HepG2 (cell line): ENCODE measurements around the gene POLR3GL. TPM values are rescaled to one million over a fixed set of nuclear protein-coding genes. Genes with fewer than 3 reads are reported as not detected.
A peak's percentile ranks its signal among the peaks of the same experiment; 100 is the strongest.

Source experiments
- CEBPB ChIP-seq: IDR thresholded peaks from 2 replicates; pipeline ENCODE4 v1.6.1; 2011; ENCODE audit warnings: low read depth, low read length, improper control_type of control experiment, borderline replicate concordance
- CSRNP2 ChIP-seq: sonication (generic); formaldehyde crosslinking; conservative IDR thresholded peaks from 2 replicates; pipeline ENCODE4 v1.8.0; 2022; ENCODE audit warnings: low read depth, missing genetic modification reagents
- HNF1B ChIP-seq: sonication (generic); formaldehyde crosslinking; IDR thresholded peaks from 2 replicates; pipeline ENCODE4 v1.5.1; 2020; ENCODE audit warnings: mild to moderate bottlenecking, moderate library complexity, missing genetic modification reagents
- HOXA3 ChIP-seq: sonication (generic); formaldehyde crosslinking; IDR thresholded peaks from 2 replicates; pipeline ENCODE4 v1.5.0; 2020; ENCODE audit warnings: missing genetic modification reagents
- KMT2A ChIP-seq: sonication (generic); formaldehyde crosslinking; IDR thresholded peaks from 2 replicates; pipeline ENCODE4 v1.4.0; 2020; ENCODE audit warnings: missing genetic modification reagents
- MTA3 ChIP-seq: sonication (generic); formaldehyde crosslinking; IDR thresholded peaks from 2 replicates; pipeline ENCODE4 v1.4.0; 2020; ENCODE audit warnings: missing genetic modification reagents
- PRMT3 ChIP-seq: sonication (generic); formaldehyde crosslinking; IDR thresholded peaks from 2 replicates; pipeline ENCODE4 v1.8.1; 2022; ENCODE audit warnings: low read depth, mild to moderate bottlenecking, moderate library complexity, missing genetic modification reagents, borderline replicate concordance
- SKI ChIP-seq: fragments of 450-650 bp; IDR thresholded peaks from one replicate; pipeline ENCODE4 v1.6.1; 2018; ENCODE audit warnings: mild to moderate bottlenecking; ENCODE audit not compliant: partially characterized antibody
- SRSF9 ChIP-seq: fragments of 200-400 bp; formaldehyde crosslinking; IDR thresholded peaks from 2 replicates; pipeline ENCODE4 v1.6.1; 2018; ENCODE audit warnings: borderline replicate concordance, mild to moderate bottlenecking, low read depth, low read length; ENCODE audit not compliant: insufficient read depth, poor library complexity, severe bottlenecking
- ZFP36 ChIP-seq: fragments of 150-350 bp; IDR thresholded peaks from 2 replicates; pipeline ENCODE4 v1.6.1; 2018; ENCODE audit warnings: borderline replicate concordance, low read length, low read depth; ENCODE audit not compliant: partially characterized antibody
- ZNF160 ChIP-seq: sonication (generic); formaldehyde crosslinking; IDR thresholded peaks from 2 replicates; pipeline ENCODE4 v1.8.0; 2022; ENCODE audit warnings: mild to moderate bottlenecking, inconsistent platforms, missing genetic modification reagents
- ZNF17 ChIP-seq: sonication (generic); formaldehyde crosslinking; IDR thresholded peaks from 2 replicates; pipeline ENCODE4 v1.5.0; 2020; ENCODE audit warnings: mild to moderate bottlenecking, missing genetic modification reagents
- ZNF484 ChIP-seq: sonication (generic); formaldehyde crosslinking; IDR thresholded peaks from 2 replicates; pipeline ENCODE4 v1.5.1; 2020; ENCODE audit warnings: mild to moderate bottlenecking, low read depth, missing genetic modification reagents, borderline replicate concordance
- ZNF644 ChIP-seq: IDR thresholded peaks from 2 replicates; pipeline ENCODE4 v1.6.1; 2016; ENCODE audit warnings: low read depth
- ZNF770 ChIP-seq: sonication (generic); formaldehyde crosslinking; IDR thresholded peaks from 2 replicates; pipeline ENCODE4 v1.5.0; 2020; ENCODE audit warnings: mild to moderate bottlenecking, missing genetic modification reagents
- ZNF83 ChIP-seq: sonication (generic); formaldehyde crosslinking; IDR thresholded peaks from 2 replicates; pipeline ENCODE4 v1.4.0; 2020; ENCODE audit warnings: missing genetic modification reagents, mild to moderate bottlenecking, borderline replicate concordance
- polyA plus RNA-seq, 8 experiments: library from polyadenylated mRNA; depleted of rRNA in 3 of 8; stranded (reverse) in 7 of 8; unstranded in 1 of 8; fragments of >200 nt; fragmentation: Illumina TruSeq in 4 of 8; extraction: Trizol in 4 of 8; gene quantifications; 2 replicates each; pipeline versions ENCODE4 v1.2.1 to v1.2.3, GENCODE V29; 2011 to 2016; ENCODE audit warnings: low read depth in 4 of 8, missing spikeins in 1 of 8, mixed read lengths in 1 of 8; ENCODE audit not compliant: insufficient read depth in 1 of 8
- total RNA-seq, 5 experiments: library from RNA; depleted of rRNA; stranded (reverse); fragments of >200 nt; fragmentation: Illumina TruSeq; extraction: Trizol; gene quantifications; 2 replicates each; pipeline ENCODE4 v1.2.3, GENCODE V29; 2016; ENCODE audit warnings: low read depth in 1 of 5
- TF ChIP-seq, protein P1 (sequence below): sonication (generic); formaldehyde crosslinking; IDR thresholded peaks from 2 replicates; pipeline ENCODE4 v1.4.0; 2020; ENCODE audit warnings: mild to moderate bottlenecking, missing genetic modification reagents

Gene POLR3GL
- total and polyA plus RNA-seq, 2 of the 13 experiments (the other 11 are each of a cell fraction or from before 2014, with no cell fraction given): 11.5 to 12.4 TPM

GRCh38 chr1:145957443-145958319 is 6.8 kb upstream of the POLR3GL start, which contains the start of gene LIX1L (continued):
- no peak for TF ChIP-seq CSRNP2 (CRISPR knock-in tag)
- TF ChIP-seq ZNF484 (CRISPR knock-in tag): no peak
- no peak for TF ChIP-seq ZNF770 (CRISPR knock-in tag)
- TF ChIP-seq ZNF83: no peak
- TF ChIP-seq PRMT3 (CRISPR knock-in tag): no peak
- TF ChIP-seq ZNF160: no peak; the same call in 1 of the 2 replicates
- no peak for TF ChIP-seq MTA3
- peak; percentile 86 for TF ChIP-seq KMT2A (CRISPR knock-in tag)
- TF ChIP-seq HOXA3: peak; percentile 52
- peak; percentile 43; the same call in 1 of the 2 replicates for TF ChIP-seq HNF1B
- TF ChIP-seq SRSF9: no peak
- peak; percentile 30 for TF ChIP-seq SKI
- no peak for TF ChIP-seq ZFP36
- TF ChIP-seq ZNF644: no peak
- TF ChIP-seq CEBPB: no peak
- TF ChIP-seq, protein P1, sequence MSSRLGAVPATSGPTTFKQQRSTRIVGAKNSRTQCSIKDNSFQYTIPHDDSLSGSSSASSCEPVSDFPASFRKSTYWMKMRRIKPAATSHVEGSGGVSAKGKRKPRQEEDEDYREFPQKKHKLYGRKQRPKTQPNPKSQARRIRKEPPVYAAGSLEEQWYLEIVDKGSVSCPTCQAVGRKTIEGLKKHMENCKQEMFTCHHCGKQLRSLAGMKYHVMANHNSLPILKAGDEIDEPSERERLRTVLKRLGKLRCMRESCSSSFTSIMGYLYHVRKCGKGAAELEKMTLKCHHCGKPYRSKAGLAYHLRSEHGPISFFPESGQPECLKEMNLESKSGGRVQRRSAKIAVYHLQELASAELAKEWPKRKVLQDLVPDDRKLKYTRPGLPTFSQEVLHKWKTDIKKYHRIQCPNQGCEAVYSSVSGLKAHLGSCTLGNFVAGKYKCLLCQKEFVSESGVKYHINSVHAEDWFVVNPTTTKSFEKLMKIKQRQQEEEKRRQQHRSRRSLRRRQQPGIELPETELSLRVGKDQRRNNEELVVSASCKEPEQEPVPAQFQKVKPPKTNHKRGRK (CRISPR knock-in tag): no peak
- TF ChIP-seq ZNF17: no peak
